GM20000 (cell line): ENCODE data around the gene YLPM1.
A peak's percentile ranks its signal among the peaks of the same experiment; 100 is the strongest.

Source experiments
- DNase-seq: peaks from one replicate; pipeline ENCODE4 v3.0.0; 2012; ENCODE audit warnings: low spot score
- CTCF ChIP-seq: IDR thresholded peaks from 2 replicates; pipeline ENCODE4 v1.5.1; 2012; ENCODE audit warnings: mild to moderate bottlenecking, control low read depth; ENCODE audit errors: extremely low read depth, missing control alignments

The YLPM1 gene

GRCh38 chr14:74875941-74876913 is 113.1 kb downstream of the YLPM1 start, which contains the start of gene PROX2:
Gene PROX2, minus strand, starts transcription at chr14:74876145. Its CDS starts 12,311 bp downstream, at chr14:74863834.
- TF ChIP-seq CTCF = no peak

GRCh38 chr14:74879427-74880182 is 116.5 kb downstream of the YLPM1 start:
- no peak for TF ChIP-seq CTCF
- no peak for DNase-seq

More at GRCh38 chr14:74875941-74876913, 113.1 kb downstream of the YLPM1 start, which contains the start of gene PROX2:
- no peak for DNase-seq

GRCh38 chr14:74881431-74882102 is 118.5 kb downstream of the YLPM1 start, which contains the start of gene DLST:
Gene DLST, plus strand, starts transcription at chr14:74881916. Its CDS starts 38 bp downstream, at chr14:74881954.
- peak; percentile 97 for DNase-seq
- no peak for TF ChIP-seq CTCF

- no peak for DNase-seq
- no peak for TF ChIP-seq CTCF
These were observed 119.2 kb downstream of the YLPM1 start for GRCh38 chr14:74882103-74882920.
